AG04450 (cell line): ENCODE data around the gene EPB41. TPM values are rescaled to one million over a fixed set of nuclear protein-coding genes. Genes with fewer than 3 reads are reported as not detected.
"Not testable (repeated sequence)": the region's sequence is repeated elsewhere in the genome, so short reads cannot be mapped to it uniquely, and the experiment has no call there.

Experiments
- CTCF ChIA-PET: fragments of 300-600, 350-600 bp; formaldehyde crosslinking; extraction: SDS; loops from one replicate; lab custom pipeline; 2022; ENCODE audit warnings: antibody characterized with exemption, inconsistent platforms; lab: Charles Lee
- POLR2A ChIA-PET: fragments of 350-600 bp; formaldehyde crosslinking; extraction: SDS; loops from one replicate; lab custom pipeline; 2021; ENCODE audit warnings: antibody characterized with exemption, inconsistent platforms; lab: Yijun Ruan, JAX
- DNase-seq: peaks from one replicate; pipeline ENCODE4 v3.0.0-alpha.2; 2011; ENCODE audit warnings: low read depth, low spot score
- H3K27ac ChIP-seq: one replicate; pipeline ENCODE4 v1.5.1; 2012; ENCODE audit warnings: low read depth, low read length, control low read depth
- H3K27me3 ChIP-seq: one replicate; pipeline ENCODE4 v1.6.0; 2012; ENCODE audit warnings: low read length; ENCODE audit not compliant: control insufficient read depth, insufficient read depth
- H3K4me3 ChIP-seq: 2 replicates; pipeline ENCODE4 v1.5.1; 2011; ENCODE audit warnings: mild to moderate bottlenecking, low read depth, low read length, control low read depth
- H3K9me3 ChIP-seq: 2 replicates; pipeline ENCODE4 v1.5.1; 2012; ENCODE audit warnings: low read length; ENCODE audit not compliant: control insufficient read depth, insufficient read depth
- CTCF ChIP-seq: IDR thresholded peaks from 2 replicates; pipeline ENCODE4 v1.5.1; 2011; ENCODE audit warnings: low read depth, low read length, control low read depth, inconsistent platforms
- polyA plus RNA-seq: library from polyadenylated mRNA; depleted of rRNA; stranded (reverse); fragments of >200 nt; gene quantifications from 2 replicates; pipeline ENCODE4 v1.2.3, GENCODE V29; 2011

EPB41 gene
- polyA plus RNA-seq, 1 experiment = 7.8 TPM

- Histone ChIP-seq H3K4me3 (no peak overlapping the region), H3K27ac (no peak overlapping the region), H3K27me3 (no peaks in the 10 kb centered on the region), H3K9me3 (no peaks in the 10 kb centered on the region; the same call in 1 of the 2 replicates)
- no peak for TF ChIP-seq CTCF
- DNase-seq = no peak
- ChIA-PET CTCF (no interaction called here), POLR2A (interaction anchor here (2.1 kb wide), 1 partner anchor 52 kb away, joined by 8 read pairs; the partner anchor contains the start of gene SRSF4)
Observed at GRCh38 chr1:29129916-29130315, 215.5 kb downstream of the EPB41 start.

GRCh38 chr1:29131056-29131455 is 216.7 kb downstream of the EPB41 start:
- H3K4me3 ChIP-seq, H3K9me3 ChIP-seq, H3K27ac ChIP-seq, DNase-seq, H3K27me3 ChIP-seq, CTCF ChIA-PET: not testable (repeated sequence)
- POLR2A ChIA-PET = interaction anchor here (1.1 to 2.1 kb wide), 2 partner anchors 14 to 51 kb away, joined by 4 to 8 read pairs; partner anchors contain the start of gene SRSF4

GRCh38 chr1:29133861-29134694 is 219.7 kb downstream of the EPB41 start:
- Histone ChIP-seq H3K4me3 (no peak overlapping the region), H3K27ac (no peak overlapping the region), H3K9me3 (no peaks in the 10 kb centered on the region; the same call in 1 of the 2 replicates), H3K27me3 (no peaks in the 10 kb centered on the region)
- no peak for TF ChIP-seq CTCF
- DNase-seq = no peak
- POLR2A ChIA-PET = no interaction called here
- CTCF ChIA-PET = interaction anchor here (1.1 kb wide), 1 partner anchor 9 kb away, joined by 3 read pairs; no protein-coding TSS in a partner anchor

GRCh38 chr1:29134695-29135028 is 220.3 kb downstream of the EPB41 start:
- ChIA-PET CTCF (interaction anchor here (0.6 to 0.7 kb wide), 2 partner anchors 10 to 33 kb away, joined by 3 read pairs; no protein-coding TSS in a partner anchor), POLR2A (no interaction called here)
- TF ChIP-seq CTCF = no peak
- DNase-seq = no peak
- Histone ChIP-seq H3K4me3 (no peak overlapping the region), H3K9me3 (no peaks in the 10 kb centered on the region; the same call in 1 of the 2 replicates), H3K27me3 (no peaks in the 10 kb centered on the region), H3K27ac (no peak overlapping the region)

- no peak for DNase-seq
- no peak for TF ChIP-seq CTCF
Observed at GRCh38 chr1:29136391-29136915, 222.1 kb downstream of the EPB41 start.

More at GRCh38 chr1:29136391-29136915, 222.1 kb downstream of the EPB41 start:
- CTCF ChIA-PET = interaction anchor here (0.6 kb wide), 1 partner anchor 103 kb away, joined by 5 read pairs; no protein-coding TSS in a partner anchor
- Histone ChIP-seq H3K27ac (no peak overlapping the region), H3K27me3 (no peaks in the 10 kb centered on the region), H3K9me3 (no peaks in the 10 kb centered on the region; the same call in 1 of the 2 replicates), H3K4me3 (no peak overlapping the region)
- POLR2A ChIA-PET = no interaction called here
